COLO668 (cell line): ENCODE data around the gene ACTL7B.
"Not testable (repeated sequence)": the region's sequence is repeated elsewhere in the genome, so short reads cannot be mapped to it uniquely, and the experiment has no call there.

ENCODE experiments used
- DNase-seq: peaks from one replicate; lab custom pipeline; 2025; ENCODE audit not compliant: unreplicated experiment; lab: John Stamatoyannopoulos, UW

Gene ACTL7B

GRCh38 chr9:108845947-108846346 lies 9.8 kb downstream of the ACTL7B start:
- DNase-seq: no peak

DNA sequence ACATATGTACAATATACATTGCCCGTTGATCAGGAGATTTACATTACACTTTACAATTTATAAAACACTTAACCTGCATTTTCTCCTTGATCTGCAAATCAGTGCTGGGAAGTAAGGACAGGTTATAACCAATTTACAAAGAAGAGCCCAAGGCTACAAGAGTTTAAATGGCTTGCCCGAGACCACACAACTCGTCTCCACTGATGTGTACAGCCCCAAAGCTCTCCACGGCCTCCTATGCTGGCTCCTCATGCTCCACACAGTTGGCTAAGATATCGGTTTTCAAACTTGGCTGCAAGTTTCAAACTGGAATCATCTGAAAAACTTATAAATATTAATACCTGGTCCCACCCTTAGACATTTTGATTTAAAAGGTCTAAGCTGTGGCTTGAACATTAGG lies 10.3 kb downstream of the ACTL7B start:
- DNase-seq: no peak

GRCh38 chr9:108844856-108845255 lies 10.9 kb downstream of the ACTL7B start:
- no peak for DNase-seq

GRCh38 chr9:108844391-108844790 lies 11.4 kb downstream of the ACTL7B start:
- DNase-seq: no peak

DNA sequence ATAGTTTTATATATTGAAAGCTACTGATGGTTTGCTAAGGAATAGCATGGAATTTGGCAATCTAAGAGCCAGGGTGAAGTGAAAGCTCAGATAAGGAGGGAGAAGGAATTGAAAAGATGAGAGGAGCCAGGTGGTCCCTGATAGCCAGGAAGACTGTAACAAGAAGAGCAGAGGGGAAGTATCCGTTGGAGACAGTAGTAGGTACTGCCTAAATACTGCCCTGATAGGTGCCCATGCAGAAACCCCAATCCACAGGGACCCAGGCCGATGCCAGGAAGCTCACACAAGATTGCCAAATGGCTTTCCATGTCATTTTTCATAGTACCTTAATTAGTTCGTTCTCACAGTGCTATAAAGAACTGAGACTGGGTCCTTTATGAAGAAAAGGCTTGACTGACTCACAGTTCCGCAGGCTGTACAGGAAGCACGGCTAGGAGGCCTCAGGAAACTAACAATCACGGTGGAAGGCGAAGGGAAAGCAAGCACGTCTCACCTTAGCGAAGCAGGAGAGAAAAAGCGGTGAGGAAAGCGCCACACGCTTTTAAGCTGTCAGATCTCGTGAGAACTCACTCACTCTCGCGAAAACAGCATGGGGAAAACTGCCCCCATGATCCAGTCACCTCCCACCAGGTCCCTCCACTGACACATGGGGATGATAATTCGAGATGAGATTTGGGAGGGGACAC lies 13.0 kb downstream of the ACTL7B start:
- no peak for DNase-seq

DNA sequence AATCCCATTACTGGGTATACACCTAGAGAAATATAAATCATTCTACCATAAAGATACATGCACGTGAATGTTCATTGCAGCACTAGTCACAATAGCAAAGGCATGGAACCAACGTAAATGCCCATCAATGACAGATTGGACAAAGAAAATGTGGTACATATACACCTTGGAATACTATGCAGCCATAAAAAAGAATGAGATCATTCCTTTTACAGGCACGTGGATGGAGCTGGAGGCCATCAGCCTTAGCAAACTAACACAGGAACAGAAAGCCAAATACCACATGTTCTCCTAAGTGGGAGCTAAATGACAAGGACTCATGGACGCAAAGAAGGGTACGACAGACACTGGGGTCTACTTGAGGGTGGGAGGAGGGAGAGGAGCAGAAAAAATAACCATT lies 16.2 kb downstream of the ACTL7B start:
- not testable (repeated sequence) for DNase-seq

- no peak for DNase-seq
Observed at GRCh38 chr9:108838017-108838416, 17.8 kb downstream of the ACTL7B start.

DNA sequence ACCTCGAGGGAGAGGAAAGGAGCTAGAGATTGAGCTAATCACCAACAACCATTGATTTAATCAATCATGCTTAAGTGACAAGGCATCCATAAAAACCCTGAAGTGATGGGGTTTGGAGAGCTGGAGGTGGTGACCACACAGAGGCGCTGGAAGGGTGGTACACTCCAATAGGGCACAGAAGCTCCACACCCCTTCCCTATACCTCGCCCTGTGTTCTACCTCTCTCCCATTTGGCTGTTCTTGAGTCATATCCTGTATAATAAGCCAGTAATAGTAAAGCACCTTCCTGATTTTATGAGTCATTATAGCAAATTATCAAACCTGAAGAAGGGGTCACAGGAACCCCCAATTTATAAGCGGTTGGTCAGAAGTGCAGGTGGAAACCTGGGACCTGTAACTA lies 18.3 kb downstream of the ACTL7B start:
- no peak for DNase-seq

DNA sequence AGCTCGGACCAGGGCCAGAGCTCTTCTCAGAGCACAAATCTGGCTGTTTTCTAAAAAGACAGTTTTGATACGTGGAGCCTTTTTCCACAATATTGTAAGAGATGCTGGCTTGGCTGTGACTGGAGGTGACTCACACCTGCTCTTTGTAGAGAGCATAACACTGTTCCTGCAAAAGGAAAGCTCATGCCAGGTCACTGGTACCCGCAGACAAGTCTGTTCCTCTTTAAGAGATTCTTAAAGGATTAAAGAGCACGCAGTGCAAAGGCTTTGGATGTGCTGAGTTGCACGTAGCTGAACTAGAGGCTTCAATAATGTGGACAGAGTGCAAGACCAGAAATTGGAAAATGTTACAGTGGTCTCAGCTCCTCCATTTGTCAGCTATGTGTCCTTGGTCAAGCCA lies 19.0 kb downstream of the ACTL7B start:
- no peak for DNase-seq

DNA sequence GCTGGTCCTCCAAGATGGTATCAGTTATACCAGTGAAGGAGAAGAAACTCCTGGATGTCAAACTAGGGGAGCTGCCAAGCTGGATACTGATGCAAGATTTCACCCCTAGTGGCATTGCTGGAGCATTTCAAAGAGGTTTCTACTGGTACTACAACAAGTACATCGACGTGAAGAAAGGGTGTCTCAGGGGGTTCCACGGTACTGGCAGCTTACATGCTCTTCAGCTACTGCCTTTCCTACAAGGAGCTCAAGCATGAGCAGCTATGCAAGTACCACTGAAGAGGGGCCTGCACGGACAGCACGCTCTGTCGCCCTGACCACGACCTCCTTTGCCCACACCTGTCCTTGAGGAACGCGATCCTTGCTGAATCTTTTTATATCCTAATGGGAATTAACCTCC lies 19.5 kb downstream of the ACTL7B start:
- DNase-seq: no peak

DNA sequence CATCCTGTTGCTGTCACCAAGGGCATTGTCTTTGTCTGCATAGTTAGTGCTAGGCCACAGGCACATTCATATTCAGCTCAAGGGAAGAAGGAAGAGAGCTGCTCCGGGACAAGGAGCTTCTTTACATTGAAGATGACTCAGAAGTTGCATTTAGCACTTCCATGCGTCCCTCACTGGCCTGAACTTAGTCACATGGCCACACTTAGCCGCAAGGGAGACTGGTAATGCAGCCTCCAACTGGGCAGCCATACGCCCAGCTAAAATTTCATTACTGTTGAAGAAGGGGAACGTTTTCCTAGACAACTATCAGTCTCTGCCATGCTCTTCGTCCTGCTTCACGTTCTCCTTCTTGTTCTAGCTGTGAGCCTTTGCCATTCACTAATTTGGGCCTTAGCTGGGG lies 20.0 kb downstream of the ACTL7B start:
- DNase-seq: no peak

DNA sequence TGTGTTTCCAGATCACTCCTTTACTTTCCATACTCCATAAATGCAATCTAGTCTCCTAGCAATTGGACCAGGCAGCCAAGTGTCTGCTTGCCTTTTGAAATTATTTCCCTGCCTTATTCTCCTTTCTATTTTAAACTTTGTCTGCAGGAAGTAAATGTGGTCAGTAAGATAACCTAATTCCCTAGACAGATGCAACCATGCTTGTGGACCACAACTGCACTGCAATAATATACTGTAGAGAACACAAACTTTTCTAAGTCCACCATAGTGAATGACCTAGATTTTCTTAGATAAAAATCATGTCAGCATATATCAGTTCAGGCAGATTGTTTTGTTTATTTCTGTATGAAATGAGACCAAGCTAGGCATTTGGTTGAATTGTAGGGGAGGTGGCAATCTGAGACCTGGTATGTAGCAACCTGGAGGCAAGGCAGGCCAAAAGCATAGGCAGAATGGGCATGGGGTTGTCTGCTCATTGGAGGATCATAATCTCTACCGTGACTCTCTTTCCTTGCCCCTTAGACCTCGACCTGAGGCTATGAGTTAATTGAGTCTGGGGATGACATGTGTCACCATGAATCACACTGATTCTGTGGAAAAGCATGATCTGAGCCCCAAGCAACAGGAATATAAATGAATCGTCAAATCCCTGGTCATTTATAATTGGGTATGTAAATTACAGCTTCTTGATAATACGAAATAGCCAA lies 20.7 kb downstream of the ACTL7B start:
- DNase-seq: no peak

GRCh38 chr9:108832179-108832500 lies 23.6 kb downstream of the ACTL7B start:
- no peak for DNase-seq

GRCh38 chr9:108831496-108832178 lies 24.1 kb downstream of the ACTL7B start:
- no peak for DNase-seq

GRCh38 chr9:108830272-108830671 lies 25.5 kb downstream of the ACTL7B start:
- no peak for DNase-seq

DNA sequence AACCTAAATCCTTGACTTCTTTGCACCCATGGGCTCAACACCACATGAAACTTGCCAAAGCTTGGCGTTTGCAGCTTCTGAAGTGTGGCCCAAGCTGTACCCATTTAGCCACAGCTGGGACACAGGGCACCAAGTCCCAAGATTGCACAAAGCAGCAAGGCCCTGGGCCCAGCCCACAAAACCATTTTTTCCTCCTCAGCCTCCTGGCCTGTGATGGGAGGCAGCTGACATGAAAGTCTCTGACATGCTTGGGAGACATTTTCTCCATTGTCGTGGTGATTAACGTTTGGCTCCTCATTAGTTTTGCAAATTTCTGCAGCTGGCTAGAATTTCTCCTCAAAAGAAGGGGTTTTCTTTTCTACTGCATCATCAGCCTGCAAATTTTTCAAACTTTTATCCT lies 32.0 kb downstream of the ACTL7B start:
- DNase-seq: no peak

DNA sequence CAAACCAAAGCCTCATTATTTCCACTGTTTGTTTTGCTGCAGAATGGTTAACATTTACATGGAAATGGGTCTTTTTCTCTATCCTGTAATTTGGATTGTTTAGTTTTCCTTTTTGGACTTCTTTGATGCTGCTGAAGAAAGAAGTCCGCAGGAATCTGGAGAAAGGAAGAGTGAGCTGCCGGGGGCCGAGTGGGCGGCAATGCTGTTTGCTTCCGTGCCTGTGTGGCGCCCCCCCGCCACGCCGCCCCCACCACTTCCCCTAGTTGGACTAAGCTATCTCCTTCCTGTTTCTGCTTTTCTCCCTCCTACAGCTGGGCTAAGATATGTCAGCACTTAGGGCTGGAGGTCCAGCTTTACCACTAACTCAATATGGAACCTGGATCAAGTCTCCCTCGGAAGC lies 39.7 kb downstream of the ACTL7B start:
- no peak for DNase-seq

GRCh38 chr9:108815156-108815555 lies 40.6 kb downstream of the ACTL7B start:
- DNase-seq: no peak

- DNase-seq: peak; percentile 55
Observed at GRCh38 chr9:108813951-108814601, 41.7 kb downstream of the ACTL7B start.

DNA sequence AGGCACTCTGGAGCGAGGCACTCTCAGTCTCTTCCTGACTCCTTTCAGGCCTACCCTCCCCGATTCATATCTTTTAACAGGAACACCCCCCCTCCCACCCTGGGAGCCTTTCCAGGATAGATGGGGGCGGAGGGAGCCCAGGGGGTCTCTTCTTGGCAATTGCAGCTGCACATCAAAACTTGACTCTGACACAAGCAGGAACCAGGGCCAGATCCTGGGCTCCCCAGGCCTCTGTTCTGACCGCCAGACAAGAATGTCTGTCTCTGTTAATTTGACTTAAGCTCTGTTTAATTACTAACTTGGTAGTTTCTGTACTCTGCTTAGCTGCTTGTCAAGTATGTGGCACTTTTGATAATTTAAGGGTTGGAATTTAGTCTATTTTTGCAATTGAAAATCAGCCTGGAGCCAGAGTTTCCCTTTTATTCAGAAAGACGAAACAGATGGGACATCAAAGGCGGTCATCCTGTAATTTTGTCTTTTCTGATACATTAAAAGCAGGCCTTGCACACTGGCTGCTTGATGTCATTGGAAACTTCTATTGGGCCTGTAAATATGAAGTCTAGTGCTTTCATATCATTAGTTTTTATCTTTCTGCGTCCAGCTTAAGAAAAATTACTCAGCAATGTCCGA lies 43.3 kb downstream of the ACTL7B start:
- DNase-seq: no peak

- DNase-seq: no peak
Observed at GRCh38 chr9:108811944-108812343, 43.8 kb downstream of the ACTL7B start.
